VCaP (cell line): Measurements from ENCODE around the gene COPS8.
A peak's percentile ranks its signal among the peaks of the same experiment; 100 is the strongest.

Source experiments
- H3K27ac ChIP-seq: fragments of 450-650 bp; 2 replicates; pipeline ENCODE4 v1.5.1; 2017
- TF ChIP-seq, protein P1 (sequence below): fragments of 450-650 bp; conservative IDR thresholded peaks from 2 replicates; pipeline ENCODE4 v1.5.1; 2017; ENCODE audit warnings: mild to moderate bottlenecking, moderate library complexity

Gene COPS8

DNA sequence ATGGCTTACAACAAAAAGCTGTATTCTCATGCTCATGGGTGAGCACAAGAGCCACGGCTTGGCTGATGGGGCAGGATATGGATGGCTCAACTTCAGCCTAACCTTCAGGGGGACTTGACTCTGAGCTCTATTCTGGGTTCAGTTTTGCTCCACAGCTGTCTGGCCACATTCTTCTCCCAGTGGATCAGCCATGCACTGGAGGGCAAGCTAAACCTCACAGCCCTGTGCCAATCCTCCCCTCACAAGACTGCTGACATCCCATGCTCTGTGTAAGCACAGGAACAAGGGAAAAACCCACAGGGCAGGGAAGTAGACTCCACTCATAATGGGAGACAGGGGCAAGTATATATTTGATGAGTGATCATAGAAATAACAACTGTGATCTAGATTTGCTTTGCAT is 35.6 kb downstream of the COPS8 start:
- no peak overlapping the region for H3K27ac ChIP-seq
- TF ChIP-seq, protein P1, sequence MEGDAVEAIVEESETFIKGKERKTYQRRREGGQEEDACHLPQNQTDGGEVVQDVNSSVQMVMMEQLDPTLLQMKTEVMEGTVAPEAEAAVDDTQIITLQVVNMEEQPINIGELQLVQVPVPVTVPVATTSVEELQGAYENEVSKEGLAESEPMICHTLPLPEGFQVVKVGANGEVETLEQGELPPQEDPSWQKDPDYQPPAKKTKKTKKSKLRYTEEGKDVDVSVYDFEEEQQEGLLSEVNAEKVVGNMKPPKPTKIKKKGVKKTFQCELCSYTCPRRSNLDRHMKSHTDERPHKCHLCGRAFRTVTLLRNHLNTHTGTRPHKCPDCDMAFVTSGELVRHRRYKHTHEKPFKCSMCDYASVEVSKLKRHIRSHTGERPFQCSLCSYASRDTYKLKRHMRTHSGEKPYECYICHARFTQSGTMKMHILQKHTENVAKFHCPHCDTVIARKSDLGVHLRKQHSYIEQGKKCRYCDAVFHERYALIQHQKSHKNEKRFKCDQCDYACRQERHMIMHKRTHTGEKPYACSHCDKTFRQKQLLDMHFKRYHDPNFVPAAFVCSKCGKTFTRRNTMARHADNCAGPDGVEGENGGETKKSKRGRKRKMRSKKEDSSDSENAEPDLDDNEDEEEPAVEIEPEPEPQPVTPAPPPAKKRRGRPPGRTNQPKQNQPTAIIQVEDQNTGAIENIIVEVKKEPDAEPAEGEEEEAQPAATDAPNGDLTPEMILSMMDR: no peak

DNA sequence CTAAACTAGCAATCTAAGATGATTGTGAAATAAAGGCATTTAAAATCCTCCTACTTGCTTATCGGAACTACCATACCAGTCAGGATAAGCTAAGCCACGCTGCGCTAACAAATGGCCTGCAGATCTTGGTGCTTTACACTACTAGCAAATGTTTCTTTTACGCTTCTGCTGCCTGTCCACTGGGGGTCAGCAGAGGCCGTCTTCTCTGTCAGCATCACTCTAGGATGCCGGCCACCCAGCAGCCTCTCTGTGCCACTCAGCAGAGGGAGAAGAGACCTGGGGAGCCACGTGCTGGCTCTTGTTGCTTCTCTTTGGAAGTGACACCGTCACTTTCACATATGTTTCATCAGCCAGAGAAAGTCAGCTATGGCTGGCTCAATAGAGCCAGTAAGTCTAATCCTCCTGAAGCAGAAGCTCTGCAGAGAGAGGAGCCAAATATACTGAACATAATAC is 36.6 kb downstream of the COPS8 start:
- TF ChIP-seq, protein P1: peak; percentile 87

DNA sequence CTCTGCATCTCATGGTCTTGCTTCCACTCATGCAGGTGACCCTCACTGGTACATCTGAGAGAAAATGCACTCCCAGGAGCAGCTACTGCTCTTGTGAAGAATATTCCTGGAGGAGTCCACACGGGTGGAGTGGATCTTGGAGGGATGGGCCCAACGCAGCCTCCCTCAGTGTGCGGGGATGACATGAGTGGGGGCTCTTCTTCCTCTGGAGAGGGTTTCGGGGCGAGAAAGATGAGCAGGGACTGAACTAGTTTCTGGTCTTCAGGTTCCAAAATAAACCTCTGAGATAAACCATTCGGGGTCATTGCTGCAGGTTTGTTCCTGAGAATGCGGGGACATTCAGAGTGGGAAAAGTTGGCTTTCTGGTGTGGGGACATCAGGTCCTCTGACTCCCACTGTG is 39.1 kb downstream of the COPS8 start:
- no peak overlapping the region for H3K27ac ChIP-seq
- TF ChIP-seq, protein P1: no peak

More for the DNA sequence above, 36.6 kb downstream of the COPS8 start:
- no peak overlapping the region for H3K27ac ChIP-seq

DNA sequence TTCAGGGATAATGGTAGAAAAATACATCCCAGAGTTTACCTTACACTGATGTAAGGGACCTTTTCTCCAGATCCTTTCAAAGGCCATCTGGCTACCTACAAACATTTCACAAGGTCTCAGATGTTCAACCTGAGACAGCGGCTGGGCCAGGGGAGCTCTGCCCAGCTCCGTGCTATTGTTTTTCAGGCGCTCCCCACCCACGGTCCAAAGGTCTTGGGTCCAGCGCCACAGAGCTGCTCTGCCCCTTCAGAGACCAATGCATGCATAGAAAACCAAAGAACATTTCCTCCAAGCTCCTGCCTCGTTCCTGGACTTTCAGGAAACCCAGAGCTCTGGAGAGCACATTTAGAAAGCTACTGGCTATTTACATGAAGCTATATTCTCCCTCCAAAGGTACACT is 40.3 kb downstream of the COPS8 start:
- no peak overlapping the region for H3K27ac ChIP-seq
- TF ChIP-seq, protein P1: no peak

DNA sequence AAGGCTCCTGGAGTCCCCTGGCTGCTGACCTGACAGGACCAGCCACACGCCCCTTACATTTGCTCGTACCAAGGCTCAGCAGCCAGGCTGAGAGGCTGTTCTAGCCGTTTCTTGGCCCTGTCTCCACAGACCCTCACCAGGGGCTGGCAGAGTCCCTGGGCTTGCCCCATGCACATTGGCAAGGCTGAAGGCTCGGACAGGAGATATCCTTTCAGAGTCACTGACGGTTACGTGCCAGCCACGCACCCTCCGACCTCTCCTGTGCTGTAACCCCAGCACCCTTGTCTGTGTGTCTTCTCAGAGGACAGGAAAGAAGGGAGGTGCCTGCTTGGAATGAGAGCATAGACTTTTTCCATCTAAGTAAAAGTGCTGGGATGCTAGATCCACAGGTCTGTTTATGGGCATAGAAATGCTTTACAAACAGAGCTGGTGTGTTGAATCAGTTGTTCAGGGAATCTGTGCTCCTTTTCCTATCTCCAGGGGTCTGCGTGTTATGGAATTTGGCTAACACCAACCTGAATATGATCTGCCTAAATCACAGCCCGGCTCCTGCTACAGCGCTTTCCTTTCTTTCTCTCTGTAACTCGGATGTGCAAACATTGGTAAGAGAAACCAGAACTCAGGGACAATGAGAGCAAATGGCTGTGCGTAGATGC is 41.0 kb downstream of the COPS8 start:
- TF ChIP-seq, protein P1: no peak
- H3K27ac ChIP-seq: no peak overlapping the region

DNA sequence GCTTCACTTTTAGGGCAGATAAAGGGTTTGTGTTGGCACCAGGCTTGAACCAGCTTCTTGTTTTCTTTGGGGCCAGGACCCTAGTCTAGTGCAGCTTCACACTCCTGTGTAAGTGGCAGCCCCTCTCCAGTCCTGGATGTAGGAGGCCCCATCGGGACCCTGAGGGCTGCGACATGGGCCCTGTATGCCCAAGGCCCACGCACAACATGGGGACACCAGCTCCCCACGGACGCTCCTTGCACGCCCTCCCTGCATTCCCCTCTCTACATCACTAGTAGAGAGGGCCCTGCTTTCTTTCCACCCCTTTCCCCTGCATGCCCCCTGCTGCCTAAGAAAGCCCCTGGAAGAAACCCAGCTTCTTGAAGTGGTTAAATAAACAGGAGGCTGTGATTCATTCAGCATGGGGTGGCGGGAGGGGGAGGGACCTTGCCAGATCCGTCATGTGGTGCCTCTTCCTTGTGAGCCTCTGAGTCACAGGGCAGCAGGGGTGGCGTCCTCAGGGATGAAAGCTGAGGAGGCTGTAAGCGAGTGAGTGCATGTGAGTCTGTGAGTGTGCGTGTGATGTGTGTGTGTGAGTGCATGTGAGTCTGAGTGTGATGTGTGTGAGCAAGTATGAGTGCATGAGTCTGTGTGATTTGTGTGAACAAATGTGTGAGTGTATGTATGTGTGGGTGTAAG is 42.5 kb downstream of the COPS8 start:
- TF ChIP-seq, protein P1: no peak
- no peak overlapping the region for H3K27ac ChIP-seq

DNA sequence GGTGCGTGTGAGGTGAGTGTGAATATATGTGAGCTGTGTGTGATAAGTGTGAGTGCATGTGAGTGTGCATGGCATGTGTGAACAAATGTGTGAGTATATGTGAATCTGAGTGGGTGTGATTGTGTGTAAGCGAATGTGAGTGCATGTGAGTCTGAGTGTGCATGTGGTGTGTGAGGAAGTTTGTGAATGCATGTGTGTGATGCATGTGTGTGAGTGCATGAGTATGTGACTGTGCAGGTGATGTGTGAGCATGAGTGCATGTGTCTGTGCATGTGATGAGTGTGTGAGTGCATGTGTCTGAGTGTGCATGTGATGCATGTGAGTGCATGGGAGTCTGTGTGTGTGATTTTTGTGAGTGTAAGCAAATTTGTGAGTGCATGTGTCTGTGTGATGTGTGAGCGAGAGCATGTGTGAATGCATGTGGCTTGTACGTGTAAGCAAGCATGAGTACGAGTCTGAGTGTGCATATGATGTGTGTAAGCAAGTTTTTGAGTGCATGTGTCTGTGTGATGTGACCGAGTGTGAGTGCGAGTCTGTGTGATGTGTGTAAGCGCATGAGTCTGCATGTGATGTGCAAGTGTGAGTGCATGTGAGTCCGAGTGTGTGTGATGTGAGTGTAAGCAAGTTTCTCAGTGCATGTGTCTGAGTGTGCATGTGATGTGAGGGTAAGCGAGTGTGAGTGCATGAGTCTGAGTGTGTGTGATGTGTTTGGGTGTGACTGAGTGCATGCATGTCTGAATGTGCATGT is 43.3 kb downstream of the COPS8 start:
- TF ChIP-seq, protein P1: no peak
- H3K27ac ChIP-seq: no peak overlapping the region
